Myocyte (in vitro differentiated cells): Measurements from ENCODE around the gene SYT17. TPM values are rescaled to one million over a fixed set of nuclear protein-coding genes. Genes with fewer than 3 reads are reported as not detected.

ENCODE experiments used
- DNase-seq: peaks from one replicate; pipeline ENCODE4 v3.0.0-alpha.2; 2012; ENCODE audit warnings: low read depth
- total RNA-seq: library from RNA; depleted of rRNA; stranded (reverse); fragments of >200 nt; gene quantifications from 2 replicates; pipeline ENCODE4 v1.2.3, GENCODE V29; 2014

SYT17 gene
- total RNA-seq, 1 donor from 2014 or later: 0.19 TPM

DNA sequence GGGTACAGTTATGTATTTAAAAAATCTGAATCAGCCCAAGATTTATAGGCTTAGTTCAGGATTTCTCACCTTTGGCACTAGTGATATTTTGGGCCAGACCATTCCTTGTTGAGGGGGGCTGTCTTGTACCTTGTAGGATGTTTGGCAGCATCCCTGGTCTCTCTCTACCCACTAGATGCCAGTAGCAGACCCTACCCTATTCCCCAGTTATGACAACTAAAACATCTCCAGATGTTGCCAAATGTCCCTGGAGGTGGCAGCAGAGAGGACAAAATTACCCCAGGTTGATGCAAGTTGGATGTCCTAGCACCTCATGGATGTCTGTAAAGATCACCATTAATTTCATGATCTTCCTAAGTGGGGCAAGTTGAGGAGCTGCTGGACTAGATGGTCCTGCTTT is 45.8 kb downstream of the SYT17 start:
- DNase-seq: no peak

DNA sequence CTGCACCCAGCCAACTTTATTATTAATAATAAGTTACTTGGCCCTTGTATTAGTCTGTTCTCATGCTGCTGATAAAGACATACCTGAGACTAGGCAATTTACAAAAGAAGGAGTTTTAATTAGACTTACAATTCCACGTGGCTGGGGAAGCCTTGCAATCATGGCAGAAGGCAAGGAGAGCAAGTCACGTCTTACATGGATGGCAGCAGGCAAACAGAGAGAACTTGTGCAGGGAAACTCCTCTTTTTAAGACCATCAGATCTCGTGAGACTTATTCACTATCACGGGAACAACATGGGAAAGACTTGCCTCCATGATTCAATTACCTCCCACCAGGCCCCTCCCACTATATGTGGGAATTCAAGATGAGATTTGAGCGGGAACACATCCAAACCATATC is 47.7 kb downstream of the SYT17 start:
- no peak for DNase-seq

DNA sequence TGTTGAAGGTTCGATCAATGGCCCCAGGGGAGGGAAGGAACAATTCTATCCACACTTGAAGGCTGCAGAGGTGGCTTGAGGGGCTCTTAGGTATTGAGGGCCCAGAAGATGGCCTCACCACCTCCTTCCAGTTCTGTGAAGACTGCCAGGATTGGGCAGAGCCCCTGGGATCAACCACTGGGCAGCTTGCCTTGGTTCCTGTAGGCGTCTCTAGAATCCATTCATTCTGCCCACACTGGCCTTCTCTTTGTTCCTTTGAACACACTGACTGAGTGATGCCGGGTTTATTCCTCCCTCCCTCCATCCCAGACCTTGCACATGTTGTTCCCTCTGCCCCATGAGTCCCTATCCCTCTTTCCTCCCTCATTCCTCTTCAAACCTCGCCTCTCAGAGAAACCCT is 50.5 kb downstream of the SYT17 start:
- DNase-seq: no peak

DNA sequence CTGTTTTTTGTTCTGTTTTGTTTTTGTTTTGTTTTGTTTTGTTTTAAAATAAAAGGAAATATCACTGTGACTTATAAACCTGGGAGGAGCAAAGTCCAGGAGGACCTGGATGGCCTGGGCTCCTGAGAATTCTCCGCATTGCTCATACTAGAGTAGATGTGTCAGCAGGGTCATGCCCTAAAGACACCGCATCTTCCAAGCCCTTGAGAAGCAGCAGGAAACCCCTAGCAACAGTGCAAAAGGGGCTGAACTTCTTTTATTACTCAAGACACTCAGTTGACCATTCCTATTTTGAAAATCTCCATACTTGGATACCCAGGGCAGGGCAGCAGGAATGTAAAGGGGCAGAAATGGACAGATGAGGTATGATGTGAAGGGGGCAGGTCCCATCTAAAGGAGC is 51.8 kb downstream of the SYT17 start:
- no peak for DNase-seq

DNA sequence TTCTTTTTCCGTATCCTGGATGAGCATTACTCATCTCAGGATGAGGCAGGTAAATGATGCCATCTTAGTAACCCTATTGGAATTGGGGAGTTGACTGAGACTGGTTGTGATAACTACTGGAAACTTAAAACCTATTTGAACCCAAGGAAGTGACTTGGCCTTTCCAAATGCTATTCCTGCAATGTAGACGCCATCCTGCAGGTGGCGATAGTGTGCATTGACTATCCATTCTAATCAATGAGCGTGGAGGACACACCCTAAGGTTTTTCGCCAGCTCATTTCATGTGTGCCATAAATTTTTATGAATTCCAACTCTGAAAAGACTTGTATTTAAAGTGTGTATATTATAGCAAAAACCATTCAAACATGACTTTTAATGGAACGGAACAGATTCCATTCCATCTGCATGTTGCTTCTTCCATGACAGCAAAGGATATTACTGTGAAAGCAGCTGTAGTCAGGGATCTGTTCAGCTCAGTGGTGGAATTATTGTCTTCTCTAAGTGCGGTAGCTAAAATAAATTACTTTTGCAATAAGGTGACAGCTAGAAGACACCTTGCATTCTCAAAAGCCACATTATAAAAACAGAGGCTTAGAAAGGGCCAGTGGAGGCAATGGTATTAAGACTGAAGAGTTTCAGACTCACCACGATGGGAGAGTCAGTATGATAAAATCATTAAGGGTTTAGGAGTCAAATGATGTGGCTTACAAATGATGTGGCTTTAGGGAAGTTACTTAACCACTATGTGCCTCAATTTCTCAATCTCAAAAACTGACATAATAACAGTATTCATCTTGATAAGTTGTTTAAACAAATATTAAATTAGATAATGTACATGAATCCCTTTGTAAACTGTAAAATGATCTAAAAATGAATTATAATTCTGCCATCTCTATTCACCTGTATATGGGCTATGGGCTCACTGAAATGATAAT is 55.5 kb downstream of the SYT17 start:
- DNase-seq: peak; percentile 4

DNA sequence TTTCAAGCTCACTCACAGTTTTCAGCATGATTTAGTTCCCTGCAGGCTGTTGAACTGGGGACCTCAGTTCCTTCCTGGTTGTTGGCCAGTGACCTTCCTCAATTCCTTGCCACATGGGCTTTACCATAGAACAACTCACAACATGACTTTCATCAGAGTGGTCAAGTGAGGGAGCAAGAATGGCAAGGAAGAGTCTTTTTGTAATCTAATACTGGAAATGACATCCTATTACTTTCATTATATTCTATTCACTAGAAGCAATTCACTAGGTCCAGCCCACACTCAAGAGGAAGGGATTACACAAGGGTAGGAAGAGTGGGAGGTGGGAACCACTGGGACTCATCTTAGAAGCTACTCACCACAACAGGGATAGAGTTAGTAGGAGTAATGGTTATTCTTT is 57.6 kb downstream of the SYT17 start:
- DNase-seq: no peak

DNA sequence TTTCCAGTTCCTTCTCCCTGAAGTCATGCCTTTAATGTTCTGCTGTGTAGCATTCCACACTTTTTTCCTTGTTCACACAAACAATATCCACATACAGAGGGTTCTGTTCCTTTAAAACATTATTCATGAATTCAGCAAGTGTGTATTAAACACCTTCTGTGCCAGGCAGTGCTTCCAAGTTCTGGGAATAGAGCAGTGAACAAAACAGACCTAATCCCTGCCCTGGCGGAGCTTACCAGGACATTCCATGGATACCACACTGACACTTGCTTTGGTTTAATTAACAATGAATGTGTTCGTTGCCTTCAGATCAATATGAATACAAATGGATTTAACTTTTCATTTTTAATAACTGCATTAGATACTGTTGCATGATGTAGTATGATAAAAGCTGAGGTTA is 59.6 kb downstream of the SYT17 start:
- peak; percentile 6 for DNase-seq

DNA sequence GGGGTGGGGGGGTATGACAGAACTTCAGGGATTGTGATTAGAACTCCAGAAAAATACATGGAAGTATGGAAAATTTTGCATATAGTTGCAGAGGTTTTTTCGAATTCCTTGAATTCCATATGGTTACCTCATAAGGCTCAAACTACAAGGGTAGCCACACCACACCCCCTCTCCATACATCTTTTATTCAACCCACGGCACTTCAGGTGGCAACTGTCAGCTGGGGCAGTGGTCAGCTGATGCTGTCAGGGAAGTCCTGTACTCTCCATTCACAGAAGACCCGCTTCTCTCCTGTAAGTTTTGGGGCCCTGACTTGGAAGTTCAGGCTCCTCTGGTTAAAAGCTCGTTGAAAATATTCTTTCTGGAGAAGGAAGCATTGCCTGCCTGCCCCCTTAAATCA is 60.0 kb downstream of the SYT17 start:
- DNase-seq: no peak

DNA sequence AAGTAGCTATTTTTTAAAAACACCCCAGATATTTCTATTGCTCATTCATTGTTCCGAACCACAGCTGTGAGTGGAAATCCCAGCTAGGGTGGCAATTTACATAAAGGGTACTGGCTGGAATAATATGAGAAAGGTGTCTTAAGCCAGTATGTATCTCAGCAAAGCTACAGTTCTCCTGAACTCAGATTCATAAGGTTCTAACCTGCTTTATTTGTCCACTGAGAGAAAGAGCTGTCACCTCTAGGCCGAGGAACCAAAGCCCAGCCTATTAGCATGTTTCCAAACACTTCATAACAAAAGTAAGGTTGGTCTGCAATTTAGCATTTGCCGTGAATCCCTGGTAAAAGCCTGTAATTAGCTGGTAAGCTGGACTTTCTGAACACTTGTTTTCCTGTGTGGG is 60.5 kb downstream of the SYT17 start:
- DNase-seq: no peak

DNA sequence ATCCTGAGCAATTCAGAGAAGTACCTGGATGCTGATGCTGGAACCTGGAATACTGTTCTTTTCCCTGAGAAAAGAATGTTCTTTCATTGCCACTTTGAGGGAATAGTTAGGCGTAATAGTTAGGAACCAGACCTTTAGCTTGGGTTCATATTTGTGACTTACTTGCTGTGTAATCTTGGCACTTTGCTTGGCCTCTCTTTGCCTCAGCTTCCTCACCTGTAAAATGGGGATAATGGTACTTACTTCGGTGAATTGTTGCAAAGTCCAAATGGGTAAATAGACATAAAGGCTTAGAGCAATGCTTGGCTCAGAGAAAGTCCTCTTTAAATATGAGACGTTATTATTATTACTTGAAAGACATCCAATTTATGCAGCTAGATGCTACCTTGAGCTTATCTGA is 62.5 kb downstream of the SYT17 start:
- DNase-seq: no peak

DNA sequence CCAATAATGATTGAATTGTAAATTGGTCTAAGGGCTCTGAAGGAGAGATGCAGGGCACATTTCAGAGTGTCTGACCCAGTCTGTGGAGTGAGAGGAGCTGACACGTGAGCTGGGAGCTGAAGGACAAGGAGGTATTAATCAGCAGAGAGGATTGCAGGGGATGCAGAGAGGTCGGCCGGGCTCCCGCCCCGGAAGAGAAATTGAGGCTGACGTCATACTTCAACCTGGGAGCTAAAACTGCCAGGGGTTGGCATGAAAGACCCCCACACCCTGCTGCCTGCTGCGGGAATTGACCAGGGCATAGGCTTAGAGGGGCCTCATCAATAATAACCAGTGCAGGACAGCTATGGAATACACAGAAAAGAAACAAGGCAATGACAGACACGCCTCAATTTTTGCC is 63.8 kb downstream of the SYT17 start:
- DNase-seq: no peak

DNA sequence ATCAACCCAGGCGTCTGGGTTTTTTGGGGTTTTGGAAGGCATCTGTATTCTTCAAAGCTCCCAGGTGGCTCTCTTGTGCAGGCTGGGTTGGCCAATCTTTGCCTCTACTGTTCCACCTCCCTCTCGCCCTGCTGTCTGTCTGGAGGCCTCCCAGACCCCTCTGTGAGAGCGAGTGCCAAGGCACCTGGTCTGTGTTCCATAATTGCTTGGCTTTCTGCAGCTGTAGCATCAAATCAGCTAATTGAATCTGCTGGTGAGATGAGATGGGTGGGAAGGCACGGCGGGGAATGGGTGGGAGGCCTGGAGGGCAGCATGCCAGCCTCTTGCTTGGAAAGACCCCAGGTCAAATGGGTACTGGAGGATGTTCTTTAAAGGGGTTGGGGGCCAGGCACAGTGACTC is 64.9 kb downstream of the SYT17 start:
- no peak for DNase-seq

DNA sequence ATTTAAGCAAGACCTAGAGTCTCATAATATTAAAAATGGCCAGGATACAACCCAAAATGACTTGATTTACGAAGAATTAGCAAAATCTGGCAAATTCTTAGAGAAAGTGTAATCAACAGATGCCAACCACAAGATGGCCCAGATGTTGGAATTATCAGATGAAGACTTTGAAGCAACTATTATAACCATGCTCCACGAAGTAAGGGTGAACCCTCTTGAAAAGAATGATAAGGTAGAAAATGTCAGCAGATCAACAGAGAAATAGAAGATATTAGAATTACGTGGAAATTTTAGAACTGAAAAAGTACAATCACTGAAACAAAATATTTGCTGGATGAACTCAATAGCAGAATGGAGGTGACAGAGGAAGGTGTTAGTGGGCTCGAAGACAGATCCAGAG is 67.4 kb downstream of the SYT17 start:
- no peak for DNase-seq

DNA sequence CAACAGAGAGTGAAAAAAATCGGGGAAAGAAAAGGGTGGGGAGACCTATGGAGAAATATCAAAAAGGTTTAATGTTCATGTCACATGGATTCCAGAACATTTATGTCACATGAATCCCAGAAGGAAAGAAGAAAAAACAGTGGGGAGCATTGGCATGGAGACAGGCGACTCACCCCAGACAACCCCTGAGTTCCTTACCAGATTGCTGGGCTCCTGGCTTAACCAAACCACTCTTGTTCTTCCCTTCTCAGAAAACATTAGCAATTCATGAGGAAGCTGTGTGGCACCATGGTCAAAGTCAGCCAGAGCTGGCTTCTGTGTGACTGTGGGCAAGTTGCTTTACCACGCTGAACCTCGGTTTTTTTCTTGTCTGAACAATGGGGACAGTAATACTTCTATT is 67.8 kb downstream of the SYT17 start:
- no peak for DNase-seq

DNA sequence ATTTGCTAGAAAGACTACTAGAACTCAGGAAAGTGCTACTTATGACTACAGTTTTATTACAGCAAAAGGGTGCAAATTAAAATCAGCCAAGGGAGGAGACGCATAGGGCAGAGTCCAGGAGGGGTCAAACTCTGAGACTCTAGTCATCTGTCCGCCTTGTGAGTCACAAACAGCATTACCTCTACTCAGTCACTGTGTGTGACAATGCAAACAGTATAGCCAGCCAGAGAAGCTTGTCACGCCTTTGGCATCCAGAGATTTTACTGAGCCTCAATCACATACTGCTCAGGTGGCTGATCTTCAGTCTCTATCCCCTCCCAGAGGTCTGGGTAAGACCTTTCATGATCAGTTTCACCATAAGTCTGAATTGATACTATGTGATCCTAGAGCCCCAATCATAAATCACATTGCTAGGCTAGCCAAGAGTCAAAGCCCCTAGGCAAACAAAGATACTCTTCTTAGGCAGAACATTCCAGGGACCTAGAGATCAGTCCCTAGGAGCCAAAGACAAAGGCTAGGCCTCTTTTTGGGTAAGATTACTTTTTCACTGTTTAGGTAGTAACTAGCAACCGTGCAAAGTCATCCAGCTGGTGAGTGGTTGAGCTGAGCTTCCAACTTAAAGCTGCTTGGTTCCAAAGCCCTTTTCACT is 68.6 kb downstream of the SYT17 start:
- DNase-seq: no peak

DNA sequence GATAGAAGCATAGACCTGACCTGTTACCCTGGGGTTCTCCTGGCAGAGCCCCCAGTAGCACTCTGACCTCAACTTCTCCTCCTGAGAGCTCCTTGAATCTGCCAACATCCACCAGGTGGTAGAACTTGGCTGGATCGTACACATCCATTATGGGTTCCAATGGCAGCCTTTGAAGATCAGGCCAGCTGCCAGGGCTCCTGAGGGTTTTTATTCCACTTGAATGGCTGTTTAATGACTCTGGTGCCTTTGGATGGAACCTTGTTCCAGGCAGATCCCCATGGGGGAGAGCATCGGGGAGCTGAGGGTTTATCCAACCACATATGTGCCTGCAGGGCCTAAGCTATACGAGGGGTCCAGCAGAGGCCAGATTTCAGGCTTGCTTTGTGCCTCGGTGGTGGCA is 70.4 kb downstream of the SYT17 start:
- DNase-seq: no peak

DNA sequence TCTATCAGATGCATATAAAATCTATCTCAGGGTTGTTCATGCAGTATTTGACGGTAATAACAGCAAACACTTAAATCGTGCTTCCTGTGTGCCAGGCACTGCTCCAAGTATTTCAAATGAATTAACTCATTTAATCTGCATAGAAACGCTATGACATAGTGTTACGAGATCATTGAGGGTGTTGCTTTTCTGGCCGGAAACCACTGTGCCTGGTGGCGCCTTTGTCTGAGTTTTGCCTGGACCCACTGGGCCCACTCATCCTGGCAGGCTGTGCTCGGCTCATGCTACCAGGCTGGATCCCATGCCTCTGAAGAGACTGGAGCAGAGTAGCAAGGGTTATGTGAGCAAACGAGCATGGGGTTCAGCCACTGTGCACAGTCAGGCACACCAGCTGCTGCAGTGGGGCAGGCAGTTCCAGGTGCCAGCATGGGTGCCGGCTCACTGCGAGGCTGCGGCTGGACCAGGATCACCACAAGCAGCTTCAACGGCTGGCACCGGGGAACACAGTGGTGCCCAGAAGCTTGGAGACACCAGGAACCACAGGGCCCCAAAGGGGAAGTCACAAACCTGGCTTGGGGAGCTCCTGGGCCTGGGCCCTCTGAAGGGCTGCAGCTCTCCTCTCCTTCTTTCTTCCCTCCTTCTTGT is 71.6 kb downstream of the SYT17 start:
- no peak for DNase-seq

DNA sequence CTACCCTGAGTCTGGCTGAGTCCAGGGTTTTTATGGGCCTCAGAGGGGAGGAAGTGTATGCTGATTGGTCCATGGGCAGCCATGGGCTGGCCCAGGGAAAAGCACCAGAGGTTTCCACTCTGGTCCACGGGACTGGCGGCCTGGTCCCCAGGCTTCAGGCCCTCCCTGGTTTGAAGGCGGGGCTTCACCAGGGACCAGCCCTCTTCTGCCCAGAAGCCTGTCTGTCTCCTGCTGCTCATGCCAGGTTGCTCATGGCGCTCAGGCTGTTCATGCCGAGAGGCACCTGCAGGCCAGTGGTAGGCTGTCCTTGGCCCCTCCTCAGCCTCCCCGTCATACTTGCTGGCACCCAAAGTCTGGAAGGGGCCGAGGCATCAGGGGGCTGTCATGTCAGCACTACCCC is 72.5 kb downstream of the SYT17 start:
- no peak for DNase-seq

DNA sequence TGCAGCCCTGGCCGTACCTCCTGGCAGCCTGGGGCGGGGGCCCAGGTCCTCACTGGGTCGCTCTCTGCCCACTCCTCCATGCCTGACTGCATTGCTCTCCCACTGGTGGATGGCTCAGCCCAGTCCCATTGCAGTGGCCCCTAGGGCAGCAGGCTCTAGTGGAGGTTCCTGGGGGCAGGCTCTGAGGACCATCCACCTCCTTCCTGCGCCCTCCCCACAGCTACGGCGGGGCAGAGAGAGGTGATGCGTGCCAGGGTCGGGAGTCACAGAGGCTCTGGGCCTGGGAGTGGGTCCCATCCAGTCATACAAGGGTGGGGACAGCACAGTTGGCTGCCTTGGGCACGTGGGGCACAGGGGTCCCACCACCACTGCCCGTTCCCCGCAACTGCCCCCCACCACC is 73.5 kb downstream of the SYT17 start:
- DNase-seq: no peak

DNA sequence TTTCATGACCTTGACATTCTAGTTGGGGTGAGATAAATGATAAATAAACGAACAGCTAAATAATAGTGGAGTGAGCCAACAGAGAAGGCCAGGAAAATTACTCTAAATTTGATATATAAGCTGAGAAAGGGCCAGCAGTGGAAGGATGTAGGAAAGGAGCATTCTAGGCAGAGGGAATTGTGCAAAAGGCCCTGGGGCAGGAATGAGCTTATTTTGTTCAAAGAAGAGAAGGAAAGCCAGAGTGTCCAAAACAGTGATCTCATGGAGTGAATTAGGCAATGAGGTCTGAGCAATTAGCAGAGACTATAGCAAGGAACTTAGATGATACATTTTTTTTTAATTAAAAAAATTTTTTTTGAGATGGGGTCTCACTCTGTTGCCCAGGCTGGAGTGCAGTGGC is 74.1 kb downstream of the SYT17 start:
- DNase-seq: no peak

DNA sequence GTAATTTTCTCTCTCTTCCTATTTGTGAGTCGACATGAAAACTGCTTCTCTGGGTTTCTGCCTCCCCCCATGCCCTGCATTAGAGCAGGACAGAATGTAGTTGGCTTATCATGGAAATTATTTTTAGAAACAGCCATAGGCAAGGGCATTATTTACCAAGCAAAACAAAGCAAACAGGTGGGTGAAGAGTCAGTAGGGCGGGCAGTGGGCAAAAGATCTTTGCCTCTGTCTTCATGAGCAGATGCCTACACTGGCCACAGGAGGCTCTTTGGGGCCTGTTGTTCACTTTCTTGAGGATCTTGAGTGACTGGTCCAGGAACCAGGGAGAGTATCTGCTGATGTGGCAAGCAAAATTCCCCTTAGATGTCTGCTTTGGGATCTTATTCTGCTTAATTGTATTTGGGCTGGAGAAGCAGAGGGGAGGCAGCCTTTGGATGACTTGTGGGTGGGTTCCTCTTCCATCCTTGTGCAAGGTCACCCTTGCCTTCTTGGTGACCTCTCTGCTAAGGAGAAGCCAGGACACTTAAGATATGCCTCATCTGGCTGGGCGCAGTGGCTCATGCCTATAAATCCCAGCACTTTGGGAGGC is 75.0 kb downstream of the SYT17 start:
- no peak for DNase-seq

DNA sequence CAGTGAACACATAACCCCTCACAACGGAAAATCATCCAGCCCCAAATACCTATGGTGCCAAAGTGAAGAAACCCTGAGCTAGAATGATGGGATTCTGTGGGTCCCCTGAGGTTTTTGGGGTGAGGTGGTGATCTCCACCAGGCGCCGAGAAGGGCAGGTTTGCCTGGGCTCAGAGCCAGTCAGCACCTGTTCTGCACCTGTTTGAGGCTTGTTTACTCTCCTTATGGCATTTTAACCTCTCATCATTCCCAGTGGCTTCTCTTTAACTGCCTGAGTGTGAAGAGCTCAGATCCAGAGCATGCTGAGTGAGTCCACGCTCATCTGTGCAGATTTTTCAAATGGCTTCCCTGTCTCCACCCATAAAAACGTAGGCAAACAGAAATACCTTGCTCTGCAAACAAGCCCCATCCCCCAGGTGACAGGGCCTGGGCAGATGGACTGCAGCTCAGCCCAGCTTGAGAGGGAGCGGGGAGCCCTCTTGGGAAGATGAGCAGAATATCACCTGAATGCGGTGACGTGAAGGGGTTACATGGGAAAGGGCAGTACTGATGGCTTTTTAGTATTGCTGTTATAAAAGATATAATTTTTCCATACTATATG is 77.4 kb downstream of the SYT17 start:
- DNase-seq: peak; percentile 3
